Right lobe of liver (tissue), 6 donors: ENCODE results near the gene MRTO4. TPM values are rescaled to one million over a fixed set of nuclear protein-coding genes. Genes with fewer than 3 reads are reported as not detected.
"Not testable (repeated sequence)": the region's sequence is repeated elsewhere in the genome, so short reads cannot be mapped to it uniquely, and the experiment has no call there.

ENCODE experiments used
- ATAC-seq, 4 donors: fragments of 200-7000 bp; cut with Tn5 transposase; one replicate each; pipeline ENCODE4 v1.9.1; 2020; ENCODE audit warnings: mild to moderate bottlenecking in 4 of 4, moderate library complexity in 4 of 4
- DNase-seq, 3 donors: peaks; one replicate each; pipeline ENCODE4 v3.0.0-alpha.2; 2020
- H3K27ac ChIP-seq, 3 donors: fragments of 200-600 bp; one replicate each; pipeline ENCODE4 v1.8.0; 2022
- H3K27me3 ChIP-seq, 2 donors: fragments of 200-600 bp; one replicate each; pipeline ENCODE4 v1.8.0; 2022
- H3K36me3 ChIP-seq, 4 donors: fragments of 200-600 bp; sonication (generic) in 1 of 4; one replicate each; pipeline versions ENCODE4 v1.5.1 to v1.8.0; 2017 to 2022; ENCODE audit warnings: control low read depth in 1 of 4
- H3K4me1 ChIP-seq, 4 donors: fragments of 200-600 bp; sonication (generic) in 1 of 4; one replicate each; pipeline versions ENCODE4 v1.5.1 to v1.8.0; 2017 to 2022; ENCODE audit warnings: control low read depth in 1 of 4
- H3K4me3 ChIP-seq, 3 donors: fragments of 200-600 bp; one replicate each; pipeline ENCODE4 v1.8.0; 2022
- H3K9me3 ChIP-seq, 4 donors: fragments of 200-600 bp; sonication (generic) in 1 of 4; one replicate each; pipeline versions ENCODE4 v1.5.1 to v1.8.0; 2017 to 2022; ENCODE audit warnings: control low read depth in 1 of 4
- CTCF ChIP-seq, 4 donors: fragments of 200-600 bp in 3 of 4; fragments of 450-650 bp in 1 of 4; IDR thresholded peaks; one replicate each; pipeline versions ENCODE4 v1.5.1 to v1.8.0; 2016 to 2022; ENCODE audit warnings: antibody characterized with exemption in 4 of 4, mild to moderate bottlenecking in 2 of 4
- POLR2A ChIP-seq: fragments of 450-650 bp; IDR thresholded peaks from one replicate; pipeline ENCODE4 v1.6.1; 2017; ENCODE audit warnings: antibody characterized with exemption, mild to moderate bottlenecking
- WGBS: methylation state at CpG from one replicate; pipeline ENCODE4 v1.1.6; 2018; ENCODE audit warnings: low coverage, low lambda C conversion rate; ENCODE audit not compliant: insufficient coverage; ENCODE audit errors: missing lambda C conversion rate; 5-methylcytosine and 5-hydroxymethylcytosine counted together
- intact Hi-C, 2 donors: fragments of 100-400 bp; cut with DNase I; formaldehyde crosslinking; loops; one replicate each; pipeline versions ENCODE4 v1.11.2 to v1.14.1; 2022
- total RNA-seq, 6 experiments: library from RNA; depleted of rRNA in 2 of 6; stranded (reverse); fragments of >200 nt in 2 of 6; fragmentation: NEBNext Ultra II Directional in 3 of 6; extraction: Animal tissue kit (Norgen Biotek cat#: 25700) in 3 of 6; gene quantifications; one replicate each; pipeline versions ENCODE4 v1.1.0 to v1.2.4, GENCODE V29; 2016 to 2023
- donor health status: DM: no; HTN: yes; CAD: no.
- donor health status: DM: no; HTN: no; CAD: no.
- donor health status: DM: no; HTN: no; CAD: no.
- donor health status: DM: no; HTN: yes; CAD: no.
- donor health status: DM: no; HTN: yes; CAD: no.

Gene MRTO4
- total RNA-seq, 6 experiments from 2014 or later, result 7.0 to 17.3 (median 8.2) TPM

GRCh38 chr1:19287436-19288185 lies 36.0 kb downstream of the MRTO4 start:
- Histone ChIP-seq H3K9me3 (no peaks in the 10 kb centered on the region), H3K27ac (peak overlapping the region; percentile 61 to 78 (median 77)), H3K36me3 (peaks cover 0 to 20% (median 8%) of the 10 kb centered on the region in 4 donors), H3K27me3 (no peaks in the 10 kb centered on the region), H3K4me1 (peaks cover 0 to 19% (median 8%) of the 10 kb centered on the region in 4 donors), H3K4me3 (peak overlapping the region; percentile 51 to 66 (median 63))
- WGBS, result 26% methylated on average over 7 of the region's 13 CpGs
- intact Hi-C loops, result no loop called here
- DNase-seq (peak; percentile 64 to 86 (median 84)), ATAC-seq (peak; percentile 54 to 74 (median 64))
- TF ChIP-seq CTCF (IDR thresholded peaks at IDR 0.05) (no peak), POLR2A (no peak)

DNA sequence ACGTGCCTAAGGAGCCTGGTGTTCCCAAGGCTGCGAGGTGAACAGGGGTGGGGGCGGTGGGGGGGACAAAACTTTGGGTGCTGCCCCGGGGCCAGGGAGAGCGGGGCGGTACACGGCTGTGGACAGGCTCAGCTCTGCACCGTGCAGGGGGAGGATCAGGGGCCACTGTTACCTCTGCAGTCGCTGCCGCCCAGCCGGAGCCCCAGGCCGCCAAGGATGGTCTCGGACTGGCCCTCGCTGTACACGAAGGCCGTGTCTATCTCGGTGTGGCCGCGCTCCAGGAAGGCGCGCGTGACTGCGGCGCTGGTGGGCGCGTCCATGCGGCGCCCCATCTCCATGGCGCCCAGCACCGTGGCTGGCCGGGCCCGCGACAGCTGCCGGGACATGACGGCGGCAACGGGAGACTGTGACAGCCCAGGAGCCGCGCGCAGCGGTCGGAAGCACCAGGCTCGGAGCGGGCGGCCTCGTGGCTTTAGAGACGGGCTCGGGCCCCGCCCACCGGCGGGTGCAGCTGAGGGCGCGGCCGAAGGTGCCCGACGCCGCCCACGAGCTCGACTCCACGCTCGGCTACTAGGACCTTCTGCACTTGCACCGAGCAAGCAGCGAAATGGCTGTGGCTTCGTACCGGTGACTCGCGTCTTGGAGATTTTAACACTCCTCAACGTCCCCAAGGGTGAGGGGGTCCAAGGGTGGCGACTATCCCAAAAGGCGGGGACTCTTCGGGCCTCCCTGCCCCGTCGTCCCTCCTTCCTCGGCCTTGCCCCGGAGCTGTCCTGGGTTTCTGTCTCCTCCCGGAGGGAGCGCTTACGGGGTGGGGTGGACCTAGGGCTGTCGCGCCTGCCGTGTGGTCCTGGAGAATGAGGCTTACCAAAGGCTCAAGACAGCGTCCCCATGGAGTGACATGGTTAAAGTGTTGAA lies 37.0 kb downstream of the MRTO4 start, which contains the start of gene AKR7A3:
AKR7A3 (minus strand) TSS at position 447 of the 918 bp plus-strand sequence; CDS start at position 386, 61 bp downstream.
- WGBS, result 2% methylated on average over 14 of the region's 82 CpGs
- Histone ChIP-seq H3K36me3 (peaks cover 0 to 16% (median 4%) of the 10 kb centered on the region in 4 donors), H3K4me3 (peak within 1 kb of the TSS; percentile 51 to 66 (median 63)), H3K4me1 (peaks cover 0 to 19% (median 8%) of the 10 kb centered on the region in 4 donors), H3K27ac (peak within 1 kb of the TSS; percentile 61 to 78 (median 78))
- TF ChIP-seq POLR2A, result peak; percentile 50
- ATAC-seq (peak; percentile 72 to 88 (median 85)), DNase-seq (peak; percentile 83 to 90 (median 87))
- intact Hi-C loops, H3K27me3 ChIP-seq, H3K9me3 ChIP-seq: not testable (repeated sequence)

- DNase-seq (no peak), ATAC-seq (peak; percentile 16 to 35 (median 20))
- Histone ChIP-seq H3K4me3 (peak overlapping the region; percentile 51 to 66 (median 63)), H3K27ac (peak overlapping the region; percentile 61 to 78 (median 78)), H3K36me3 (peaks cover 0 to 9% (median under 1%) of the 10 kb centered on the region in 4 donors), H3K9me3 (peaks cover 0 to 4% (median under 1%) of the 10 kb centered on the region in 4 donors), H3K4me1 (peaks cover 0 to 19% (median 8%) of the 10 kb centered on the region in 4 donors), H3K27me3 (no peaks in the 10 kb centered on the region)
- TF ChIP-seq POLR2A (no peak), CTCF (IDR thresholded peaks at IDR 0.05) (no peak)
- 17% methylated on average over 2 of the region's 2 CpGs for WGBS
- intact Hi-C loops, result no loop called here
Measured at GRCh38 chr1:19289244-19289643, 37.6 kb downstream of the MRTO4 start.

DNA sequence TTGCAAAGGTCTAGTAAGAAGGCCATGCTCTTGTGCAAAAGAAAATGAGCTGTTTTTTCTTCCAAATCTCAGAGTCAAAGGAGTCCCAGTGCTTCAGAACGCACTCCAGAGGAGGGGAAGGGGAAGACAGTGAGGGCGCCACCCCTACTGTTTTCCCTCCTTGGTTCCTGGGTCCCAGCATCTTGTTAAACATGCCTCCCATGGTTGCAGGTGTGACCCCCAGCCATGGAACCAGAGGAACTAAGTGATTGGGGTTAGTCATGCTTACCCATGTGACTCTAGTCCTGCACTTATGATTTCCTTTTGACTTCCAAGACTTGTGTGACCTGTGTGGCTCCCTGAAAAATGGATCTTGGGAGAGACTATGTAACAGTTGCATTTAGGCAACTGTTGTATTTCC lies 43.0 kb downstream of the MRTO4 start:
- no peaks in the 10 kb centered on the region for H3K36me3 ChIP-seq
- 100% methylated on average over 1 of the region's 2 CpGs for WGBS
- intact Hi-C loops, result no loop called here
- peaks cover 0 to 3% (median 0%) of the 10 kb centered on the region in 4 donors for H3K4me1 ChIP-seq
- ATAC-seq, result no peak
- DNase-seq, result no peak
- H3K27ac ChIP-seq, result no peak overlapping the region
- TF ChIP-seq POLR2A, result no peak
- no peak for TF ChIP-seq CTCF (IDR thresholded peaks at IDR 0.05)
- no peaks in the 10 kb centered on the region for H3K27me3 ChIP-seq
- H3K4me3 ChIP-seq, result no peak overlapping the region
- peaks cover 0 to 15% (median 7%) of the 10 kb centered on the region in 4 donors for H3K9me3 ChIP-seq
